ENCODE data around the gene ITPRIPL2.

DNA sequence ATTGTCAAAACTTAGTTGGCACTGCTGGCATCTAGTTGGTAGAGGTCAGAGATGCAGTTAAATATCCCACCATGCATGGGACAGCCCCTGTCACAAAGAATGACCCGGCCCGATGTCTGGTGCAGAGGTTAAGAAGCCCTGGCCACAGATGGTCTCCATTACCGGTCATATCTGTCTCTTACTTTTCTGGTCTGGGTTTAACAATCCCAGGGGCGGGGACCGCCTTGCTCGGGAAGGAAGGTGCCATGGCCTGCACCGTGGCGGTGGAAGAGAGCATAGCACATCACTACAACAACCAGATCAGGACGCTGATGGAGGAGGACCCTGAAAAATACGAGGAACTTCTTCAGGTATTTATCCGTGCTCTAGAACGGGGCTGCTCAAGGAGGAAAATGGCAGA, 38.3 kb upstream of the ITPRIPL2 start:
- TF ChIP-seq THAP11 (CRISPR knock-in tag; IDR thresholded peaks at IDR 0.05) (no peak), ZNF383 (CRISPR knock-in tag; IDR thresholded peaks at IDR 0.05; ENCODE audit: borderline replicate concordance) (no peak), NCOA5 (CRISPR knock-in tag; IDR thresholded peaks at IDR 0.05) (no peak), CBX5 (CRISPR knock-in tag; IDR thresholded peaks at IDR 0.05; ENCODE audit: borderline replicate concordance) (no peak)
- TF ChIP-seq, protein P1, sequence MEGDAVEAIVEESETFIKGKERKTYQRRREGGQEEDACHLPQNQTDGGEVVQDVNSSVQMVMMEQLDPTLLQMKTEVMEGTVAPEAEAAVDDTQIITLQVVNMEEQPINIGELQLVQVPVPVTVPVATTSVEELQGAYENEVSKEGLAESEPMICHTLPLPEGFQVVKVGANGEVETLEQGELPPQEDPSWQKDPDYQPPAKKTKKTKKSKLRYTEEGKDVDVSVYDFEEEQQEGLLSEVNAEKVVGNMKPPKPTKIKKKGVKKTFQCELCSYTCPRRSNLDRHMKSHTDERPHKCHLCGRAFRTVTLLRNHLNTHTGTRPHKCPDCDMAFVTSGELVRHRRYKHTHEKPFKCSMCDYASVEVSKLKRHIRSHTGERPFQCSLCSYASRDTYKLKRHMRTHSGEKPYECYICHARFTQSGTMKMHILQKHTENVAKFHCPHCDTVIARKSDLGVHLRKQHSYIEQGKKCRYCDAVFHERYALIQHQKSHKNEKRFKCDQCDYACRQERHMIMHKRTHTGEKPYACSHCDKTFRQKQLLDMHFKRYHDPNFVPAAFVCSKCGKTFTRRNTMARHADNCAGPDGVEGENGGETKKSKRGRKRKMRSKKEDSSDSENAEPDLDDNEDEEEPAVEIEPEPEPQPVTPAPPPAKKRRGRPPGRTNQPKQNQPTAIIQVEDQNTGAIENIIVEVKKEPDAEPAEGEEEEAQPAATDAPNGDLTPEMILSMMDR (CRISPR knock-in tag; IDR thresholded peaks at IDR 0.05) = no peak

Measured in HepG2 (cell line).